Measurements from ENCODE around the gene EN2.

The EN2 gene

GRCh38 chr7:155506854-155507337, 49.0 kb downstream of the EN2 start:
- Histone ChIP-seq H3K36me3 (ENCODE audit: insufficient read depth, low read length) (no peaks in the 10 kb centered on the region), H4K20me1 (ENCODE audit: insufficient read depth, low read length) (no peaks in the 10 kb centered on the region), H3K27ac (ENCODE audit: low read length) (no peak overlapping the region), H2AFZ (ENCODE audit: low read depth, low read length) (no peak overlapping the region), H3K4me3 (ENCODE audit: low read depth in 1 of 2, low read length in 2 of 2) (no peak overlapping the region), H3K79me2 (ENCODE audit: insufficient read depth, low read length) (no peaks in the 10 kb centered on the region), H3K9ac (ENCODE audit: low read depth, low read length) (no peak overlapping the region), H3K4me1 (ENCODE audit: insufficient read depth, low read length) (no peaks in the 10 kb centered on the region; the same call in 1 of the 2 replicates), H3K9me3 (ENCODE audit: insufficient read depth, low read length, severe bottlenecking) (no peaks in the 10 kb centered on the region), H3K4me2 (ENCODE audit: insufficient read depth, low read length) (no peak overlapping the region), H3K27me3 (ENCODE audit: insufficient read depth, low read length, poor library complexity) (peaks cover 51% of the 10 kb centered on the region)
- ATAC-seq (ENCODE audit: insufficient read depth, low read depth), result no peak
- TF ChIP-seq EZH2 (IDR thresholded peaks at IDR 0.05; ENCODE audit: borderline replicate concordance, low read depth, low read length, severe bottlenecking) (peak; percentile 50), CTCF (IDR thresholded peaks at IDR 0.05; ENCODE audit: borderline replicate concordance, extremely low read depth, low read length, poor library complexity, severe bottlenecking) (no peak)
- DNase-seq, result no peak

GRCh38 chr7:155507576-155507975, 49.6 kb downstream of the EN2 start:
- H3K79me2 ChIP-seq (ENCODE audit: insufficient read depth, low read length), result no peaks in the 10 kb centered on the region
- H3K27me3 ChIP-seq (ENCODE audit: insufficient read depth, low read length, poor library complexity), result peaks cover 58% of the 10 kb centered on the region
- H4K20me1 ChIP-seq (ENCODE audit: insufficient read depth, low read length), result no peaks in the 10 kb centered on the region
- TF ChIP-seq CTCF (IDR thresholded peaks at IDR 0.05; ENCODE audit: borderline replicate concordance, extremely low read depth, low read length, poor library complexity, severe bottlenecking) (no peak), EZH2 (IDR thresholded peaks at IDR 0.05; ENCODE audit: borderline replicate concordance, low read depth, low read length, severe bottlenecking) (no peak)
- H3K4me3 ChIP-seq (ENCODE audit: low read depth in 1 of 2, low read length in 2 of 2), result no peak overlapping the region
- H3K36me3 ChIP-seq (ENCODE audit: insufficient read depth, low read length), result no peaks in the 10 kb centered on the region
- H3K27ac ChIP-seq (ENCODE audit: low read length), result no peak overlapping the region
- H3K9me3 ChIP-seq (ENCODE audit: insufficient read depth, low read length, severe bottlenecking), result no peaks in the 10 kb centered on the region
- no peak overlapping the region for H3K4me2 ChIP-seq (ENCODE audit: insufficient read depth, low read length)
- DNase-seq (no peak), ATAC-seq (ENCODE audit: insufficient read depth, low read depth) (no peak)
- H3K9ac ChIP-seq (ENCODE audit: low read depth, low read length), result no peak overlapping the region
- no peak overlapping the region for H2AFZ ChIP-seq (ENCODE audit: low read depth, low read length)
- no peaks in the 10 kb centered on the region; the same call in 1 of the 2 replicates for H3K4me1 ChIP-seq (ENCODE audit: insufficient read depth, low read length)

- Histone ChIP-seq H3K36me3 (ENCODE audit: insufficient read depth, low read length) (no peaks in the 10 kb centered on the region), H3K9me3 (ENCODE audit: insufficient read depth, low read length, severe bottlenecking) (no peaks in the 10 kb centered on the region), H4K20me1 (ENCODE audit: insufficient read depth, low read length) (no peaks in the 10 kb centered on the region), H2AFZ (ENCODE audit: low read depth, low read length) (no peak overlapping the region), H3K4me3 (ENCODE audit: low read depth in 1 of 2, low read length in 2 of 2) (no peak overlapping the region), H3K79me2 (ENCODE audit: insufficient read depth, low read length) (no peaks in the 10 kb centered on the region), H3K27ac (ENCODE audit: low read length) (no peak overlapping the region), H3K27me3 (ENCODE audit: insufficient read depth, low read length, poor library complexity) (peaks cover 55% of the 10 kb centered on the region), H3K4me2 (ENCODE audit: insufficient read depth, low read length) (no peak overlapping the region), H3K9ac (ENCODE audit: low read depth, low read length) (no peak overlapping the region), H3K4me1 (ENCODE audit: insufficient read depth, low read length) (no peaks in the 10 kb centered on the region; the same call in 1 of the 2 replicates)
- TF ChIP-seq EZH2 (IDR thresholded peaks at IDR 0.05; ENCODE audit: borderline replicate concordance, low read depth, low read length, severe bottlenecking), result no peak
- TF ChIP-seq CTCF (IDR thresholded peaks at IDR 0.05; ENCODE audit: borderline replicate concordance, extremely low read depth, low read length, poor library complexity, severe bottlenecking), result no peak
- DNase-seq (no peak), ATAC-seq (ENCODE audit: insufficient read depth, low read depth) (no peak)
Observed at GRCh38 chr7:155508376-155509358, 50.7 kb downstream of the EN2 start.

Measured in DND-41 (cell line).